ENCODE results near the gene ADNP.
A peak's percentile ranks its signal among the peaks of the same experiment; 100 is the strongest.

The ADNP gene

GRCh38 chr20:50953821-50954220 lies 22.6 kb upstream of the ADNP start:
- no peak for TF ChIP-seq CTCF (IDR thresholded peaks at IDR 0.05; ENCODE audit: low read depth, low read length)
- H3K4me3 ChIP-seq (ENCODE audit: low read depth, low read length), result no peak overlapping the region

GRCh38 chr20:50953196-50953595 lies 22.0 kb upstream of the ADNP start:
- TF ChIP-seq CTCF (IDR thresholded peaks at IDR 0.05; ENCODE audit: low read depth, low read length), result no peak
- H3K4me3 ChIP-seq (ENCODE audit: low read depth, low read length), result no peak overlapping the region

- no peak for TF ChIP-seq CTCF (IDR thresholded peaks at IDR 0.05; ENCODE audit: low read depth, low read length)
- no peak overlapping the region for H3K4me3 ChIP-seq (ENCODE audit: low read depth, low read length)
Observed at GRCh38 chr20:50948132-50948785, 17.0 kb upstream of the ADNP start.

- no peak overlapping the region for H3K4me3 ChIP-seq (ENCODE audit: low read depth, low read length)
- TF ChIP-seq CTCF (IDR thresholded peaks at IDR 0.05; ENCODE audit: low read depth, low read length), result no peak
Observed at GRCh38 chr20:50943069-50943468, 11.8 kb upstream of the ADNP start.

- H3K4me3 ChIP-seq (ENCODE audit: low read depth, low read length), result no peak overlapping the region
Observed at GRCh38 chr20:50933589-50933988, 2.4 kb upstream of the ADNP start.

GRCh38 chr20:50932691-50933280 lies 1.5 kb upstream of the ADNP start:
- H3K4me3 ChIP-seq (ENCODE audit: low read depth, low read length), result no peak overlapping the region
- TF ChIP-seq CTCF (IDR thresholded peaks at IDR 0.05; ENCODE audit: low read depth, low read length), result no peak

More at GRCh38 chr20:50933589-50933988, 2.4 kb upstream of the ADNP start:
- no peak for TF ChIP-seq CTCF (IDR thresholded peaks at IDR 0.05; ENCODE audit: low read depth, low read length)

- H3K4me3 ChIP-seq (ENCODE audit: low read depth, low read length), result peak overlapping the region; percentile 60
Observed at GRCh38 chr20:50932016-50932485, 814 bp upstream of the ADNP start.

More at GRCh38 chr20:50932016-50932485, 814 bp upstream of the ADNP start:
- no peak for TF ChIP-seq CTCF (IDR thresholded peaks at IDR 0.05; ENCODE audit: low read depth, low read length)
